ENCODE results near the gene ISLR2.
"Not testable (repeated sequence)": the region's sequence is repeated elsewhere in the genome, so short reads cannot be mapped to it uniquely, and the experiment has no call there.

Gene ISLR2

DNA sequence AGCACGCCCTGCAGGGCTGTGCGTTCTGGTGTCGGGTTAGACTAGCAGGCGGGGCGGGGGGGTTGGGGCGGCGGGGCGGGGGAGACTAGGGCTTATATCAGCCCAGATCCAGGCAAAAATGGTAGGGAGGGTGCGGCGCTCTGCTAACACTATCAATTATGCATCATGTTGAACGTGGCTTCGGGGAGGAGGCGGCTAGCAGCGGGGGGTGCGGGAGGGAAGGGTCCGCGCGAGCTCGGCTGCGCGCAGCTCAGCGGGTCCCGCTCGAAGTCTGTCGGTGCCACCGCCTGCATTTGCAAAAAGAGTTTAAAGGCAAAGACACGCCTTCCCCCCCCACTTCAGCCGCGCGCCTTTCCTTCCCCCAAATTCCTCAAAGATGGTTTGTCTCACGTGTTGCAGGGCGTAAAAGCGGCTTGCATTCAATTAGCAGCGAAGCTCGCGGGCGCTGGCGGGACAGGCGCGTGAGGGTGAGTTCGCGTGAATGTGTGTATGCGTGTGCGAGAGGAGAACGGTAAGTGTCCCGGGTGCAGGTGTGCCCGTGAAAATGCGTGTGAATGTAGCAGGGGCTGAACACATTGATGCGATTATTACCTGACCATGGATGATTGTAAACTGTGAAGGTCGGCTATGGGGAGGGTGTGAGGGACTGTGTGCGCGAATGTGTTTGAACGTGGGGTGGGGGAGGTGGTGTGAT is at the start of gene ISLR2:
ISLR2 (plus strand) TSS at position 432 of the 694 bp plus-strand sequence. CDS start 2,169 bp downstream, outside the sequence.
- no peak within 1 kb of the TSS for H3K4me3 ChIP-seq (ENCODE audit: low read depth, low read length)
- TF ChIP-seq CTCF (IDR thresholded peaks at IDR 0.05; ENCODE audit: insufficient read depth, low read length, missing control alignments), result no peak
- POLR2A ChIA-PET, result no interaction called here
- CTCF ChIA-PET, result interaction anchor here (2.8 to 6.5 kb wide), 4 partner anchors 158 to 190 kb away, joined by 14 to 219 read pairs (median 101); no protein-coding TSS in a partner anchor
- no peak for DNase-seq (ENCODE audit: low read depth, low spot score)

- CTCF ChIA-PET; POLR2A ChIA-PET; DNase-seq (ENCODE audit: low read depth, low spot score); H3K4me3 ChIP-seq (ENCODE audit: low read depth, low read length): not testable (repeated sequence)
Measured at GRCh38 chr15:74082450-74082849, 47.9 kb upstream of the ISLR2 start, which contains the start of gene GOLGA6A. TSS of gene GOLGA6A (minus strand) at chr15:74082550. CDS start at chr15:74082509, 41 bp downstream.

GRCh38 chr15:74094567-74094966 is 35.8 kb upstream of the ISLR2 start:
- CTCF ChIA-PET; H3K4me3 ChIP-seq (ENCODE audit: low read depth, low read length); DNase-seq (ENCODE audit: low read depth, low spot score); POLR2A ChIA-PET: not testable (repeated sequence)

DNA sequence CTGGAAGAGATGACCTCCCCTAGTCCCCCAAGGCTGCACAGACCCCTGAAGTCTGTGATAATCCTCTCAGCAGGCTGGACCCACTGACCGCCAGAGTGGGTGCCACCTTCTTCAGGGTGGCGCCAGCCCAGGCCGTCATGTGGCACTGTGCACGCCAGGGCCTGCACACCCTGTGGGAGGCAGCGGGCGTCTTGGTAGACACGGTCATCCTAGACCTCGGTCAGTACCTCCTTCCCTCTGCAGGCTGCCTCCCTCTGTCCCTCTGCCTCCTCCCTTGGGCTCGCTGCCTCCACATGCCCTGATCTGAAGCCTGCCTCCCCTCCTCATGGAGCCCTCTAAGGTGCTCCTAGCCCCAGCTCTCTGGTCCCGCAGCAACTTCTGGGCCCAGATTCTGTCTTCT is 34.8 kb upstream of the ISLR2 start:
- CTCF ChIA-PET; DNase-seq (ENCODE audit: low read depth, low spot score); H3K4me3 ChIP-seq (ENCODE audit: low read depth, low read length); POLR2A ChIA-PET: not testable (repeated sequence)

DNA sequence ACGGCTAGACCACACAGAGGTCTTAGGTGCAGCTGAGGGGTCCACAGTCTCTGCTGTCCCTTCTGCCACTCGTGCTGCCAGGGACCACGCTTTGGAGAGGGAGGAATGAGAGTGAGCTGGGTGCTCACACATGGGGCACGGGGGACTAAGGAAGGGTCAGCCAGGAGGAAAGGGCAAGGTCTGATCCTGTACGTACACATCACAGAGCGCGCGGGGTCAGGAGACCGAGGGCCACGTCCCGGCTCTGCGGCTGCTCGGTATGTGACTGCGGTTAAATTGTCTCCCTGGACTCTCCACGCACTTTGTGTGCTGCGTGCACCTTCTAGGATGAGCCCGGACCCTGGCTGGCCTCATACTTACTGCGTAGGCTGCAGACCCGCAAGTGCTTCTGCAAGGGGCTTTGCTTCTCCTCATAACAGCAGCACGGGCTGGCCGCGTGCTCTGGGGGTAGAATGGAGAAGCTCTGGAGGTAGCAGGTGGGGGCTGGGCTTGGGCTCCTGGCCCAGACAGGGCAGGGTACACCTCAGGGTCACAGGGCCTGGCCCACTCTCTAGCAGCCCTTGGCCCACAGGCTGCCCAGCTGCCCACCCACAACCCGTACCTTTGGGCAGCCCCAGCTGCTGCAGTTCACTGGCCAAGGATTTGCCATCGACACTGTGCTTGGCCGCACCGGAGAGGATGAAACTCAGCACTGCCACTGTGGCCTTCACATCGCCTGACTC is 33.5 kb upstream of the ISLR2 start:
- H3K4me3 ChIP-seq (ENCODE audit: low read depth, low read length); POLR2A ChIA-PET; CTCF ChIA-PET; DNase-seq (ENCODE audit: low read depth, low spot score): not testable (repeated sequence)

DNA sequence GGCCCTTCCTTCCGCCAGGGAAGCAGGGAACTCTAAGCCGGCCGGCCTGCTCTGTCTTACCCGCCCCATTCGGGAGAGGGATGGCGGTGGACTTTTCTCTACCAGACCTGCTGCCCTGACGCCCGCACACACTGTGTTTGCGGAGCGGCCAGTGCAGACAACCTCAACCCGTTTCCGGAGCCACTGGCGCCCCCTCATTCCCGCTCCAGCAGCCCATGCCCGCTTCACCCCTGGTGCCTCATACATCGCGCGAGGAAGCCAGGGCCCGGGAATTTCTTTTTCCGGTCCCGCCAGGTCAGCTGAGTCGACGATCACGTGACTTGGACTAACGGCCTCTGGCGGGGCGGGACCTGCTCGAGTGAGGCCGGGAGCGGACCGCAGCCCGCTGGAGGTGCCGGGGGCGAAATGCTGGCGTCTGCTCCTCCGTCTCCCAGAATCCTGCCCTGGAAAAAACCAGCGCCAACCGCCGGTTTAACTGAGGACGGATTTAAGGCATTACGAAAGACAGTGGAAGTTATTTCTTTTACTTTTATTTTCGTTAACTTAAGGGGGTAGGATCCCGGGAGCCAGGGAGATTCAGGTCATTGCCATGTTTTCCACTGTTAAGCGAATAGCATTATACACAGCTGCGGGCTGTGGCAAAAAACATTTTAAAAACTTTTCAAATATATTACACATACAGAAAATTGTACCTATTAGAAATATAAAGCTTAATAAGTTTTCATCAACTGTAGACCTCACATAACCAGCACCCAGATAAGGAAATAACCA is 30.2 kb upstream of the ISLR2 start:
- CTCF ChIA-PET, POLR2A ChIA-PET: not testable (repeated sequence)
- H3K4me3 ChIP-seq (ENCODE audit: low read depth, low read length), result peak overlapping the region; percentile 46
- DNase-seq (ENCODE audit: low read depth, low spot score), result peak; percentile 31

DNA sequence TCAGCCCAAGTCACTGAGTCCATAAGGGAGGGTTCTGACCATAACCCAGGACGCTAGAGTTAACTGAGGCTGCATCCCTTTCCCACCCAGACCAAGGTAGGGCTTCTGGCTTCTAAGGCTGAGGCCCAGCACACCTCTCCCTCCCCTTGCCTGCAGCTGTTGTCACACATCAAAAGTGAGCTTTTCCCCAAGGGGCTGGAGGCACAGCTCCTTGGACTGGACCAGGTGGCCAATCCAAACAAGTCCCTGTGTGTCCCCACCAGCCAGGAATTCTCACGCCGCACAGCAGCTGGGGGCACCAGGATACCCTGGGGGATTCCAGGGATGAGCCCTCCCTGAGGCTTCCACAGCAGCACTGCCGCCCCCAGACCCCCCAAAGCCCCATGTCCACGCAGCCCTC is 22.3 kb upstream of the ISLR2 start:
- DNase-seq (ENCODE audit: low read depth, low spot score), result no peak
- no peak overlapping the region for H3K4me3 ChIP-seq (ENCODE audit: low read depth, low read length)
- CTCF ChIA-PET, result no interaction called here
- no peak for TF ChIP-seq CTCF (IDR thresholded peaks at IDR 0.05; ENCODE audit: insufficient read depth, low read length, missing control alignments)
- POLR2A ChIA-PET, result no interaction called here

DNA sequence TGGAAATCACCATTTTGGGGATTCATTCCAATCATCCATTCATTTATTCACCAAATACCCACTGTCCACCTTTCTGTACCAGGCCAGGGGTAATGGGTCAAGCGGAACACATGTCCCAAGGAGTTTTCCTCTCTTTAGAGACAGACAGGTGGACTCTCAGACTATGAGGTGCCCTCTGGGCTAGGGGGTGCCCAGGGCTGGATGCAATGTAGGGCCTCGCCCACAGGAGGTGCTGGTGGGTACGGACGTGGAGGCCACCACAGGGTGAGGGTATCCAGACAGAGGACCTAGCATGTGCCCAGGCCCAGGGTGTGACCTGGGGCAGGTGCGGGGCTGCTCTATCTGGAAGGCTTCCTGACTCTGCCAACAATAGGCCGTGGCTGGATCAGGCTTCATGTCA is 21.8 kb upstream of the ISLR2 start:
- CTCF ChIA-PET; H3K4me3 ChIP-seq (ENCODE audit: low read depth, low read length): not testable (repeated sequence)

DNA sequence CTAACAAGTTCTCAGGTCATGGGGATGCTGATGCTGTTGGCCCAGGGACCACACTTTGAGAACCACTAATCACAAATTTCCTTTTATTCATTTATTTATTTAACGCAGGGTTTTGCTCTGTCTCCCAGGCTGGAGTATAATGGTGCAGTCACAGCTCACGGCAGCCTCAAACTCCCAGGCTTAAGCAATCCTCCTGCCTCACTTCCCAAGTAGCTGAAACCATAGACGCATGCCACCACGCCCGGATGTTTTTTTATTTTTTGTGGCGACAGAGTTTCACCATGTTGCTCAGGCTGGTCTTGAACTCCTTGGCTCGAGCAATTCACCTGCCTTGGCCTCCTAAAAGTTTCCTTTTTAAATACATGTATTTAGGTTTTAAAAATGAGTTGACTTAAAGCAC is 20.7 kb upstream of the ISLR2 start:
- POLR2A ChIA-PET, result no interaction called here
- no peak for DNase-seq (ENCODE audit: low read depth, low spot score)
- no peak overlapping the region for H3K4me3 ChIP-seq (ENCODE audit: low read depth, low read length)
- TF ChIP-seq CTCF (IDR thresholded peaks at IDR 0.05; ENCODE audit: insufficient read depth, low read length, missing control alignments), result no peak
- CTCF ChIA-PET, result interaction anchor here (0.9 to 1.6 kb wide), 3 partner anchors 19 to 210 kb away, joined by 3 to 4 read pairs (median 3); no protein-coding TSS in a partner anchor

More for the DNA sequence above, 21.8 kb upstream of the ISLR2 start:
- POLR2A ChIA-PET; DNase-seq (ENCODE audit: low read depth, low spot score): not testable (repeated sequence)

Measured in AG04449 (cell line).